MM.1S (cell line): ENCODE data around the gene MBD5.

ENCODE experiments used
- DNase-seq: peaks from one replicate; pipeline ENCODE4 v3.0.0-alpha.2; 2015
- H2AFZ ChIP-seq: fragments of 300-600 bp; sonication (generic); 2 replicates; pipeline ENCODE4 v1.6.0; 2016; ENCODE audit warnings: antibody characterized with exemption, low read length
- H3F3A ChIP-seq: fragments of 300-600 bp; sonication (generic); 2 replicates; pipeline ENCODE4 v1.6.1; 2016; ENCODE audit warnings: mild to moderate bottlenecking, antibody characterized with exemption, low read length, moderate library complexity, mixed read lengths; ENCODE audit not compliant: insufficient read depth
- H3K27ac ChIP-seq: fragments of 300-600 bp; sonication (generic); 2 replicates; pipeline ENCODE4 v1.5.1; 2016; ENCODE audit warnings: mild to moderate bottlenecking, low read length
- H3K27me3 ChIP-seq: fragments of 300-600 bp; sonication (generic); replicated peaks from 2 replicates; pipeline ENCODE4 v1.6.0; 2016; ENCODE audit warnings: low read length; ENCODE audit not compliant: insufficient read depth
- H3K36me3 ChIP-seq: fragments of 300-600 bp; sonication (generic); replicated peaks from 2 replicates; pipeline ENCODE4 v1.6.1; 2016; ENCODE audit warnings: mild to moderate bottlenecking, low read length, mixed read lengths; ENCODE audit not compliant: insufficient read depth
- H3K4me1 ChIP-seq: fragments of 300-600 bp; sonication (generic); 2 replicates; pipeline ENCODE4 v1.6.1; 2016; ENCODE audit warnings: low read length, mixed read lengths
- H3K4me2 ChIP-seq: fragments of 300-600 bp; sonication (generic); 2 replicates; pipeline ENCODE4 v1.6.0; 2016; ENCODE audit warnings: low read depth, low read length
- H3K4me3 ChIP-seq: fragments of 300-600 bp; sonication (generic); 2 replicates; pipeline ENCODE4 v1.5.1; 2016; ENCODE audit warnings: low read length, mixed read lengths
- H3K79me2 ChIP-seq: fragments of 300-600 bp; sonication (generic); 2 replicates; pipeline ENCODE4 v1.6.1; 2016; ENCODE audit warnings: mixed run types, low read length, mixed read lengths
- H3K9ac ChIP-seq: fragments of 300-600 bp; sonication (generic); 2 replicates; pipeline ENCODE4 v1.6.1; 2016; ENCODE audit warnings: low read length, mixed read lengths
- H3K9me2 ChIP-seq: fragments of 300-600 bp; sonication (generic); replicated peaks from 2 replicates; pipeline ENCODE4 v1.6.1; 2016; ENCODE audit warnings: mild to moderate bottlenecking, low read length, mixed read lengths; ENCODE audit not compliant: insufficient read depth
- H3K9me3 ChIP-seq: fragments of 300-600 bp; sonication (generic); replicated peaks from 2 replicates; pipeline ENCODE4 v1.6.1; 2016; ENCODE audit warnings: mild to moderate bottlenecking, low read length, mixed read lengths; ENCODE audit not compliant: insufficient read depth
- H4K20me1 ChIP-seq: fragments of 300-600 bp; sonication (generic); 2 replicates; pipeline ENCODE4 v1.6.1; 2016; ENCODE audit warnings: mild to moderate bottlenecking, low read length, moderate library complexity, mixed read lengths; ENCODE audit not compliant: insufficient read depth
- CTCF ChIP-seq: fragments of 300-600 bp; sonication (generic); IDR thresholded peaks from 2 replicates; pipeline ENCODE4 v1.5.1; 2016; ENCODE audit warnings: antibody characterized with exemption, low read length, mixed read lengths
- EZH2 ChIP-seq: fragments of 300-600 bp; sonication (generic); optimal IDR thresholded peaks from 2 replicates; pipeline ENCODE3; 2017; ENCODE audit warnings: low read depth, mild to moderate bottlenecking, antibody characterized with exemption, low read length, mixed read lengths
- EZH2phosphoT487 ChIP-seq: fragments of 300-600 bp; sonication (generic); IDR thresholded peaks from 2 replicates; pipeline ENCODE4 v1.6.1; 2018; ENCODE audit warnings: antibody characterized with exemption, low read length

MBD5 gene

GRCh38 chr2:148527488-148528340, 506.8 kb downstream of the MBD5 start:
- H3K27ac ChIP-seq: no peak overlapping the region
- DNase-seq: no peak

GRCh38 chr2:148528356-148529064, 507.6 kb downstream of the MBD5 start:
- no peaks in the 10 kb centered on the region for H3K4me1 ChIP-seq
- no peak overlapping the region for H3K4me3 ChIP-seq
- no peaks in the 10 kb centered on the region for H3K36me3 ChIP-seq
- no peaks in the 10 kb centered on the region for H3K9me3 ChIP-seq
- no peaks in the 10 kb centered on the region for H3K9me2 ChIP-seq
- H4K20me1 ChIP-seq: no peaks in the 10 kb centered on the region
- no peak overlapping the region for H3K27ac ChIP-seq
- H3K79me2 ChIP-seq: no peaks in the 10 kb centered on the region
- no peak overlapping the region for H3K4me2 ChIP-seq
- H2AFZ ChIP-seq: no peak overlapping the region
- H3F3A ChIP-seq: no peaks in the 10 kb centered on the region
- no peak for TF ChIP-seq EZH2
- no peak for TF ChIP-seq CTCF
- no peak for TF ChIP-seq EZH2phosphoT487
- no peaks in the 10 kb centered on the region for H3K27me3 ChIP-seq
- DNase-seq: no peak
- no peak overlapping the region for H3K9ac ChIP-seq

More at GRCh38 chr2:148527488-148528340, 506.8 kb downstream of the MBD5 start:
- H3K4me1 ChIP-seq: no peaks in the 10 kb centered on the region
- no peaks in the 10 kb centered on the region for H4K20me1 ChIP-seq
- no peaks in the 10 kb centered on the region for H3K79me2 ChIP-seq
- no peak overlapping the region for H3K9ac ChIP-seq
- H3K9me3 ChIP-seq: no peaks in the 10 kb centered on the region
- H2AFZ ChIP-seq: no peak overlapping the region
- no peak for TF ChIP-seq EZH2phosphoT487
- no peak for TF ChIP-seq CTCF
- no peak for TF ChIP-seq EZH2
- H3F3A ChIP-seq: no peaks in the 10 kb centered on the region
- no peak overlapping the region for H3K4me2 ChIP-seq
- no peak overlapping the region for H3K4me3 ChIP-seq
- no peaks in the 10 kb centered on the region for H3K9me2 ChIP-seq
- no peaks in the 10 kb centered on the region for H3K27me3 ChIP-seq
- H3K36me3 ChIP-seq: no peaks in the 10 kb centered on the region

GRCh38 chr2:148529745-148530144, 508.9 kb downstream of the MBD5 start:
- Histone ChIP-seq H3K27me3 (no peaks in the 10 kb centered on the region), H3K27ac (no peak overlapping the region), H3K9me2 (no peaks in the 10 kb centered on the region), H3K36me3 (no peaks in the 10 kb centered on the region), H2AFZ (no peak overlapping the region), H3K9me3 (no peaks in the 10 kb centered on the region), H3K4me1 (no peaks in the 10 kb centered on the region), H4K20me1 (no peaks in the 10 kb centered on the region), H3K9ac (no peak overlapping the region), H3K79me2 (no peaks in the 10 kb centered on the region), H3K4me3 (no peak overlapping the region), H3F3A (no peaks in the 10 kb centered on the region), H3K4me2 (no peak overlapping the region)
- DNase-seq: no peak
- TF ChIP-seq CTCF (no peak), EZH2phosphoT487 (no peak), EZH2 (no peak)
